GM19023 (cell line): ENCODE measurements around the gene C19orf67.
"Not testable (repeated sequence)": the region's sequence is repeated elsewhere in the genome, so short reads cannot be mapped to it uniquely, and the experiment has no call there.

ENCODE experiments used
- ATAC-seq: cut with Tn5 transposase; IDR thresholded peaks from one replicate; pipeline ENCODE4 v1.9.1; 2021; ENCODE audit warnings: mild to moderate bottlenecking, moderate library complexity; ENCODE audit not compliant: unreplicated experiment

C19orf67 gene

DNA sequence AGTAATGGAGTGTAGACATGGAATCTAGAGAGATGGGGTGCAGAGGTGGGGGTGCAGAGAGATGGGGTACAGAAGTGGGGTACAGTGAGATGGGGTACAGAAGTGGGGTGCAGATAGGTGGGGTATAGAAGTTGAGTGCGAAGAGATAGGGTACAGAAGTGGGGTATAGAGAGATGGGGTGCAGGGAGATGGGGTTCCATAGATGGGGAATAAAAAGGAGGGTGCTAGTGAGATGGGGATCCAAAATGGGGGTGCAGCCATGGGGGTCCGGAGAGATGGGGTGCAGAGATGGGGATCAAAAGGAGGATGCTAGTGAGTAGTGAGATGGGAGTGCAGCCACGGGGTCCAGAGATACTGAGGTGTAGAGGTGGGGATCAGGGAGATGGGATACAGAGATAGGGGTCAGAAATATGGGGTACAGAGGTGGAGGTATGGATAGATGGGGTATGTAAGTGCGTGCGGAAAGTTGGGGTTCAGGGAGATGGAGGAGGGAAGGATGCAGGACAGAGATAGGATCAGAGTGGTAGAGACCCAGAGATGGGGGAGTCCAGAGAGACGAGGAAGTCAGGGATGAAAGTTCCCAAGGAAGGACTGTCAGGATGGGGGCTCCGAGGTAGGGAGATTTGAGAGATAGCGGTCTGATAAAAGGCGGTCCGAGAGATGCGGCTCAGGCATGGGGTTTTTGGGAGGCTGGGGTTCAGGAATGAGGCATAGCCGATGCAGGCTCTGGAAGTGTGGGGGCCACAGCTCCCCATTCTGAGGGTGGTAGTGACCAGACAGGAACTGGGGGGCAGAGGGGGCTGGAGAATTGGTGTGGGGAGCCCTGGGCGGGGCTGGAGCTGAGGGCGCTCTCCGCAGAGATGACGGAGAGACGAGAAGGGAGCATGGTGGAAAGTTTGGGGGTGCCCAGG is 27.1 kb downstream of the C19orf67 start:
- ATAC-seq, result no peak

DNA sequence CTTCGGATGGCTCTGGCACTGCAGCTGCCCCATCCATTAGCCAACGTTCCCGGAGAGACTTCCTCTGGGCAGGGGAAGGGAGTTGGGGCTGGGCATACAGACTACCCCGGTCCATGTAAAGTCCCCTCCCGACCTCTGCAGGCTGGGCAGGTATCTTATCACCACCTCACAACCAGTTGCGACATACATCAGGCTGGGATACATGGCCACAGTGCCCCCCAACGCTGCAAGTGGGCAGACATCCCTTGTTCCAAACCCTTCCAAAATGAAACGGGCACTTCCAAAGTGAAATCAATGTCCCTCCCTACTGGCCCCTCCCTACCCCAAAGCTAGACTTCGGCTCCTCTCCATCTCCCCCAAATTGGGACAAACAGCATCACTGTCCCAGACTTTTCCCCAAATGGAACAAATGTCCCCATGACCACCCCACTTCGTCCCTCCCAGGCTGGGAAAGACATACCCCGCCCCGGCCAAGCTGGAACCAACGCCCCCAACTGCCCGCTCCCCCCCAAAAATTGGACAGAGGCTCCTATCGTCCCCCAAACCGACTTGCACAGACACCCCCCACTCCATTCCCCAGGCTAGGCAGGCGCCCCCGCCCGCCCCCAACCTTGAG is 28.7 kb downstream of the C19orf67 start:
- ATAC-seq, result no peak

DNA sequence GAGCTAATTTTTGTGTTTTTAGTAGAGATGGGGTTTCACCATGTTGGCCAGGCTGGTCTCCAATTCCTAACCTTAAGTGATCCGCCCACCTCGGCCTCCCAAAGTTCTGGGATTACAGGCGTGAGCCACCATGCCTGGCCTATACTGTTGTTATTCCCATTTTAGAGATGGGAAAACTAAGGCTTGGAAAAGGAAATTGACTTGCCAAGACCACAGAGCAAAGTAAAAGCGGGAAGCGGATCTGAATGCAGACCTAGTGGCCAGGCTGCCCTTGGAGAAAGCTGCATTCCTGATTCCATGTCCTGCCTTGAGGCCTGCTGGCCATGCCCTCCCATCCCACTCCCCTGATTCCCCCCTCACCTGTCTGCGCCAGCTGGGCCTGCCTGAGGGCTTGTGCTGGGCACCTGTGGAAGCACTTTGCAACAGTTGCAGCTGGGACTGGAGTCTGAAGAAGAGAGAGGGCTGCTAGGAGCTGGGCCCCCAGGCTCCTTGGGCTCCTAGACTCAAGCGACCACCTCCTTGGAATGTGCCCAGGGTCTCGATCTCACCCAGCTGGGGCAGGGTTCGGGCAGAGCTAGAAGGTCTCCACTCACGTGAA is 29.4 kb downstream of the C19orf67 start:
- ATAC-seq, result no peak

DNA sequence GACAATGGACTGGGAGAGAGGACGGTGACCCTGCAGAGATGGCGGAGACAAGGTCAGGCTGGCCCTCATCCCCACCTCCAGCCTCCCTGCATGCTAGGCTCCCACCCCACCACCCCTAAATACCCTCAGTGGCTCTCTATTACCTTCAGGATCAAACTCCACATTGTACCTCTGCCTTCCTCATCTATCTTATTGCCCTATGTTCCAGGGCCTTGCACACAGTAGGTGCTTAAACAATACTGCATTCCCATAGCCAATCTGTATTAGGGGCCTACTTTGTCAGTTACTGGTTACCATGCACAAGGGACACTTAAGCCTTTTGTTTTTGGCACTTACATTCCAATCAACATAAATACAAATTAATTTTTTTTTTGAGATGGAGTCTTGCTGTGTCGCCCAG is 30.2 kb downstream of the C19orf67 start:
- no peak for ATAC-seq

DNA sequence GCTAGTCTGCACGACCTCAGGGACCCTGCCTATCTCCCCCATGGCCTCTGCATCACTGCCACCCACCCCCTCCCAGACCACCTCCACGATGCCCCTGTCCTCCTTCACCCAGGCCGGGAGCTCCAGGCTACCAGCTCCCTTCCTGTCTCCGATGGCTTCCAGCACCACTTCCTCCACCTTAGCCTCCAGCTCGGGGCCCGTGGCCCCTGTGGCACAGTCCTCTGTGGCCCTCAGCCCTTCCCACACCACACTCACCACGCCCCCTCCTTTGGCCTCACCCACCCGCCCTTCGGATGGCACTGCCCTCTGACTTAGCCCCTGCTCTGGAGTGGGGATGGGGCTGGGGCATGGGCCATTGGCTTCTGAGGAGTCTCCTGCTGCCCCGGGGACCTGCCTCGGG is 30.9 kb downstream of the C19orf67 start:
- ATAC-seq, result no peak

DNA sequence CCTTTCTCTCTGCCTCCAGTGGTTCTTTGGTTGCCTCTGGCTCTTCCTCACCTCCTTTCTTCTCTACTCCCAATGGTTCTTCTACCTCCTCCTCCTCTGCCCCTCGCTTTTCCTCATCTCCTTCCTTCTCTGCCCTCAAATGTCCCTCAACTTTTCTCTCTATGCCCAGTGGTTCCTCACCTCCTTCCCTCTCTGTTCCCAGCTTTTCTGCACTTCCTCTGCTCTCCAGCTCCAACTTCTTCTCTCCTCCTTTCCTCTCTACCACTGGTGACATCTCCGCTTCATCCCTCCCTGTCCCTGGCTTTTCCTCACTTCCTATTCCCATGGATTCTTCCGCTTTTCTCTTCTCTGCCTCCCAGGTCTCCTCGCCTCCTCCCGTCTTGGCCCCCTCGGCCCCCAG is 31.5 kb downstream of the C19orf67 start:
- ATAC-seq, result no peak

DNA sequence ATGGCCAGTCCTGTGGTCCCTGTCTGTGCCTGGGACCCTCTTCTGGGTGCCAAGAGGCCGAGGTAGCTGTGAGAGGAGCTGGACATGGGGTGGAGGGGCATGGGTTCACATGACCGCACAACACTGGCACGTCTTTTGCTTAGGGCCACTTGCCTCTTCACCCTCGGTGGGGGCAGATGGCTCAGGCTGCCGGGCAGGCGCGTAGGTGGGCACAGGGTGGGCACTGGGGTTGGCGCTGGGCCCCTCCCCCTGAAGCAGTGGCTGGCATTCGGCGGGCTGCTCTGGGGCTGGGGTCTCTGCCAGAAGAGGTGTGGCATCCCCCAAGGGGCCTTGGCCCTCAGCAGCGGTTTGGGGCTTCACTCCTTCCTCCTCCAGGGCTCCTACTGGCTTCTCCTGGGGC is 32.1 kb downstream of the C19orf67 start:
- no peak for ATAC-seq

DNA sequence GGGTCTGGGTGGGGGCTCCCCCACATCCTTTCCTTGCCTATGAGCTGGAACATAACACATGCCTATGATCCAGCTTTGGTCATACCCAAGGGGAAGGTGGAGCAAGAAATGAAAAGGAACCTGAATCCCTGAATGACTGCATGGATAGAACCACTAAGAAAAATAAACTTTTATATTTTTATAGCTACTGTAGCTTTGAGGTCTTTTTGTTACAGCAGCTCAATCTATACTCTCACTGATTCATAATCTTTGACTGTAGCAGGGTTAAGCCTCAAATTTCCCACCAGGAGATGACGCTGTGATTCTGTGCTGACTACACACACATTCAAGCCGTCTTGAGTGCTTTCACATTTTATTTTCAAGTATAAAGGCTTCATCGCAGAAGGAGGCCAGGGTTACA is 32.6 kb downstream of the C19orf67 start:
- no peak for ATAC-seq

DNA sequence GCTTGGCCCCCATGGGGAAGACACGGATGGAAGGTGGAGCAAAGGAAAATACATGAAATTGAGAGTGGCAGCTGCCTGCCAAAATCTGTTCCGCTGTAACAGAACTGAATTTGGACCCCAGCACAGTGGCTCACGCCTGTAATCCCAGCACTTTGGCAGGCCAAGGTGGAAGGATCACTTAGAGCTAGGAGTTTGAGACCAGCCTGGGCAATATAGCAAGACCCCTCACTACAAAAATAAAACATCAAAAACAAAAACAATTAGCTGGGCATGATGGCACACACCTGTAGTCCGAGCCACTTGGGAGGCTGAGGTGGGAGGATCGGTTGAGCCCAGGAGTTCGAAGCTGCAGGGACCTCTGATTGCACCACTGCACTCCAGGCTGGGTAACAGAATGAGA is 33.1 kb downstream of the C19orf67 start:
- ATAC-seq, result no peak

DNA sequence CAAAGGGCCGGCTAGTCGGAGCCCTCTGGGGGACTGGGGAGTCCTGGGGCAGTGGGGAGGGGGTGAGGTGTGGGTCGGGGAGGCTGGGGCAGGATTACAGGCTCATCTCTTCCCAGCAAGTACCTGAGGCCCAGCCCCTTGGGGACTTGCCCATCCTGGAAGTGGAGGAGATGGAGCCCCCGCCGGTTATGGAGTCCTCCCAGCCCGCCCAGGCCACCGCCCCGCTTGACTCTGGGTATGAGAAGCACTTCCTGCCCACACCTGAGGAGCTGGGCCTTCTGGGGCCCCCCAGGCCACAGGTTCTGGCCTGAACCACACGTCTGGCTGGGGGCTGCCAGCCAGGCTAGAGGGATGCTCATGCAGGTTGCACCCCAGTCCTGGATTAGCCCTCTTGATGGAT is 33.6 kb downstream of the C19orf67 start:
- ATAC-seq, result no peak

DNA sequence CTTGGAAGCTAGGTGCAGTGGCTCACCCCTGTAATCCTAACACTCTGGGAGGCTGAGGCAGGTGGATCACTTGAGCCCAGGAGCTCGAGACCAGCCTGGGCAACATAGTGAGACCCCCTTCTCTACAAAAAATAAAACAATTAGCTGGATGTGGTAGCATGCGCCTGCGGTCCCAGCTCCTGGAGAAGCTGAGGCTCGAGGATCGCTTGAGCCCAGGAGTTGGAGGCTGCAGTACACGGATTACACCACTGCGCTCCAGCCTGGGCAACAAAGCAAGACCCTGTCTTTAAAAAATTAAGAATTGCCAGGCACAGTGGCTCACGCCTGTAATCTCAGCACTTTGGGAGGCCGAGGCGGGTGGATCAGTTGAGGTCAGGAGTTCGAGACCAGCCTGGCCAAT is 34.6 kb downstream of the C19orf67 start:
- ATAC-seq, result not testable (repeated sequence)

DNA sequence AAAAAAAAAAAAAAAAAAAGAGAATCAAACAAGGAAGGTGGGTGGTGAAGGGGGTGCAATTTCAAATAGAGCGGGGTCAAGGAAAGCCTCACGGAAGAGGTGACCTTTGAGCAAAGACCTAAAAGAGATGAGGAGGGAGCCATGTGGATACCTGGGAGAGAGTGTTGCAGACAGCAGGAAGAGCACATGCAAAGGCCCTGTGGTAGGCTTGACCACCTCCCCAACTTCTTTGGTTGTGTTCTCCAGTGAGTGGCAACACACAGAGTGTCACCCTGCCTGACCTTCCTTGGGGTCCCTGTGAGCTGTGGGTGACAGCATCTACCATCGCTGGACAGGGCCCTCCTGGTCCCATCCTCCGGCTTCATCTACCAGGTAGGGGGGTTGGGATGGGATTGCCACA is 35.1 kb downstream of the C19orf67 start:
- ATAC-seq, result no peak

DNA sequence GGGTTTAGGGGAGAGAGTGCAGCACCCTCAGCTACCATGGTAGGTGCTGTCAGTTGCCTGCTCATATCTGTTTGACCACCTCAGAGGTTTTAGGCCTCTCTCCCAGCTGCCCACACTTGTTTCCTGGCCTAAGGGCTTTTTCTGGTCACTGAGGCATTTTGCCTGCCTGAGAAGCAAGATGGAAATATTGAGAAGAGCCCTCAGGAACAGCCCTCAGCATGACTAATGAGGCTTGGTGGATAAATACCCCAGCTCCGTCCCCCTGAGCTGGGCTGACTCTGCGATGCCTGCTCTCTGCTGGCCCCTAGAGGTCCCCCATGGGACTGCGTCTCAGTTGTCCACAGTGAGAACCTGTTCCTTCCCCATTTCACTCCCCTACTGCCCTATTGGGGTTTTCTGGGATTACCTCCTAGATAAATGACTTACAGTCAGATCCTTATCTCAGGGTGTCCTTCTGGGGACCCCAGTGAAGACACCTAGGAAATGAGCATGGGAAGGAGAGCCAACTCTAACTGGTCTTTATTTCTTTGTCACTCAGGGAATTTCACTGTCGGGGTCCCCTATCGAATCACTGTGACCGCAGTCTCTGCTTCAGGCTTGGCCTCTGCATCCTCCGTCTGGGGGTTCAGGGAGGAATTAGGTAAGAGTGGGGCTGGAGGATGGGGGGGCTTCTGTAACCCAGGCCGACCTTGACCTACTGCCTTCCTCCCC is 37.0 kb downstream of the C19orf67 start:
- ATAC-seq, result no peak

DNA sequence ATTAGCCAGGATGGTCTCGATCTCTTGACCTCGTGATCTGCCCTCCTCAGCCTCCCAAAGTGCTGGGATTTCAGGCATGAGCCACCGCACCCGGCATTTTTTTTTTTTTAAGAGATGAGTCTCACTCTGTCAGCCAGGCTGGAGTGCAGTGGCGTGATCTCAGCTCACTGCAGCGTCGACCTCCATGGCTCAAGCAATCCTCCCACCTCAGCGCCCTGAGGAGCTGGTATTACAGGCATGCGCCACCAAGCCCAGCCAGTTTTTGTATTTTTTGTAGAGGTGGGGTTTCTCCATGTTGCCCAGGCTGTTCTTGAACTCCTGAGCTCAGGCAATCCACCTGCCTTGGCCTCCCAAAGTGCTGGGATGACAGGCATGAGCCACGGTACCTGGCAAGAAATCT is 37.7 kb downstream of the C19orf67 start:
- not testable (repeated sequence) for ATAC-seq

DNA sequence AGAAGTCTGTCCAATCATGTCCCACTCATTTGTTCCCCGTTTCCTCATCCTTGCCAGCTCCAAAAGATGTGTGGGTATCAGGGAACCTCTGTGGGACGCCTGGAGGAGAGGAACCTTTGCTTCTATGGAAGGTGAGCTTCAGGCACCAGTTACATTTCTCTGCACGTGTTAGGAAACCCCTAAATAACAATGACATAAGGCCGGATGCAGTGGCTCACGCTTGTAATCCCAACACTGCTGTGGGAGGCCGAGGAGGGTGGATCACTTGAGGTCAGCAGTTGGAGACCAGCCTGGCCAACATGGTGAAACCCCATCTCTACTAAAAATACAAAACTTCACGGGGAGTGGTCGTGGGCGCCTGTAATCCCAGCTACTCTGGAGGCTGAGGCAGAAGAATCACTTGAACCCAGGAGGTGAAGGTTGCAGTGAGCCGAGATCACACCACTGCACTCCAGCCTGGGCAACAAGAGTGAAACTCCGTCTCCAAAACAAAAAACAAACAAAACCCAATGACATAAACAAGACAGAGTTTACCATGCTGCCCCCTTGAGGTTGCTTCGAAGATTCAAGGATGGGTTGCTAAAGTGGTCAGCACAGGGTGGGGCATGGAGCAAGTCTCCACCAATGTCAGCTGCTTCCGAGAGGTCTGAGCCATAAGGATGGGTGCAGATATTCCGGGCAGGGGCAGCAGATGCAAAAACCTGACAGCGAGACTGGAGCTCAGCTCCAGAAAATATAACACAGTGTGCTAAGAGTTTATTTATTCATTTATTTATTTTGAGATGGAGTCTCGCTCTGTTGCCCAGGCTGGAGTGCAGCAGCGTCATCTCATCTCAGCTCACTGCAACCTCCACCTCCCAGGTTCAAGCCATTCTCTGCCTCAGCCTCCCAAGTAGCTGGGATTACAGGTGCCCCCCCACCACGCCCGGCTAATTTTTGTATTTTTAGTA is 42.6 kb downstream of the C19orf67 start:
- ATAC-seq, result not testable (repeated sequence)

DNA sequence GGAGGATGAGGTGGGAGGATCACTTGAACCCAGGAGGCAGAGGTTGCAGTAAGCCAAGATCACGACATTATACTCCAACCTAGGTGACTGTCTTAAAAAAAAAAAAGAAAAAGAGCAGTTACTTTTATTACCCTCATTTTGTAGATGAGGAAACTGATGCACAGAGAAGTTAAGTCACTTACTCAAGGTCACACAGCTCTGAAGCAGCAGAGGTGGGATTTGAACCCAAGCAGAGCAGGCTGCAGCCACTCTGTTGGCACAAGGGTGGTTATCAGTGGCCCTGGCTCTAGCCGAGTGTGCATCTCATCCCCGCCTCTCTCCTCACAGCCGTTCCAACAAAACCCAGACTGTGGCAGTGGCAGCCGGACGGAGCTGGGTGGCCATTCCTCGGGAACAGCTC is 46.4 kb downstream of the C19orf67 start:
- ATAC-seq, result no peak

DNA sequence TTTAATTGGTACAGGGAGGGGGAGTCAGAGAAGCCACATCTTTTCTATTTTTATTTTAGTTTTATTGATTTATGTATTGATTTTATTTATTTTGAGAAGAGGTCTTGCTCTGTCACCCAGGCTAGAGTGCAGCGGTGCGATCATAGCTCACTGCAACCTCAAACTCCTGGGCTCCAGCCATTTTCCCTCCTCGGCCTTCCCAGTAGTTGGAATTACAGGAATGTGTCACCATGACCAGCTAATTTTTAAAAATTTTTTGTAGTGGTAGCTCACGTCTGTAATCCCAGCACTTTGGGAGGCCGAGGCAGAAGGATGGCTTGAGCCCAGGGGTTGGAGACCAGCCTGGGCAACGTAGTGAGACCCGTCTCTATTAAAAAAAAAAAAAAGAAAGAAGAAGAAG is 49.9 kb downstream of the C19orf67 start:
- ATAC-seq, result no peak

DNA sequence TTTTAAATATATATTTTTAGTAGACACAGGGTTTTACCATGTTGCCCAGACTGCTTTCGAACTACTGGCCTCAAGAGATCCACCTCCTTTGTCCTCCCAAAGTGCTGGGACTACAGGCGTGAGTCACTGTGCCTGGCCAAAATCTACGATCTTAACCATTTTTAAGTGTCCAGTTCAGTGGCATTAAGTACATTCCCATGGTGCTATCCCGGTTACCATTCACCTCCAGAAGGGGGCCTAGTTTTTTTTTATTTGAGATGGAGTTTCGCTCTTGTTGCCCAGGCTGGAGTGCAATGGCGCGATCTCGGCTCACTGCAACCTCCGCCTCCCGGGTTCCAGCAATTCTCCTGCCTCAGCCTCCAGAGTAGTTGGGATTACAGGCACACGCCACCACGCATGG is 50.4 kb downstream of the C19orf67 start:
- not testable (repeated sequence) for ATAC-seq

DNA sequence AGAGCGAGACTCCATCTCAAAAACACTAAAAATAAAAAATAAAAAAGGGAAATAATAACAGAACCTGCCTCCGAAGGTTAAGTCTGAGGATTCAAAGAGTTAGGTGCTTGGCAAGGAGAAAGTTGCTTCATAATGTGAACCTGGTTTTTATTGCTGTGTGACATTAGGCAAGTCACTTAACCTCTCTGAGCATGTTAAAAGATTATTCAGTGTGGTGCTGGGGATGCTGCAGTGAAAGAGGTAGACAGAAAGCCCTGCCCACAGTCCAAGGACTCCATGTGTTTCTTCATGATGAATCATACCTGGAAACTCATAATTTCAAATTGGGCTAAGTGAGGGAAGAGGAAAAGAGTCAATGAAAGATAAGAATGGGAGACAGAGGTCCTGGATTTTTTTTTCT is 51.6 kb downstream of the C19orf67 start:
- no peak for ATAC-seq

DNA sequence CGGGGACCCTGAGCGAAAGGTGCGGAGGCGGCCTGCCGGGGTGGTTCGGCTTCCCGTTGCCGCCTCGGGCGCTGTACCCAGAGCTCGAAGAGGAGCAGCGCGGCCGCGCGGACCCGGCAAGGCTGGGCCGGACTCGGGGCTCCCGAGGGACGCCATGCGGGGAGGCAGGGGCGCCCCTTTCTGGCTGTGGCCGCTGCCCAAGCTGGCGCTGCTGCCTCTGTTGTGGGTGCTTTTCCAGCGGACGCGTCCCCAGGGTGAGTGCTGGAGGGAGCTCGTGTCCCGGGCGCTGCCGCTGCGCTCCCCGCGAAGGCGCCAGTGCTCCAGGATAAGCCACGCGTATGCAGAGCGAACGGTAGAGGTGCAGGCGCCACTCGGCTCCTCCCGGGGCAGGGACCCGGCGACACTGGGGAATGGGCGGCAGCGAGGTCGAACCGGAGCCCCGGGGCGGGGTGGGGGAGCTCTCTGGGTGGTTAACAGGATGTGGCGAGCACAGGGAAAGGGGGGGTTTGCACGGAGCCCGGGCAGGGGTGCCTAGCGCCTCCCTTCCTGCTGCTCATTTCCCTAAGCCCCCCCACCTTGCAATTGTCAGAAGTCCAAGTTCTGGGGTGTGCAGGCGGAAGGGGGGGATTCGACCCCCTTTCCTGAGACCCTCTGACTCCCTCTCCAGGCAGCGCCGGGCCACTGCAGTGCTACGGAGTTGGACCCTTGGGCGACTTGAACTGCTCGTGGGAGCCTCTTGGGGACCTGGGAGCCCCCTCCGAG is 53.7 kb downstream of the C19orf67 start, which contains the start of gene IL27RA:
TSS of gene IL27RA (plus strand) at position 44 of the 762 bp plus-strand sequence. CDS start at position 155, 111 bp downstream.
- peak; percentile 53 for ATAC-seq
